Choroid plexus epithelial cell (primary cell): ENCODE measurements around the gene VPS13D.

ENCODE experiments used
- DNase-seq: peaks from one replicate; pipeline ENCODE4 v3.0.0-alpha.2; 2010; ENCODE audit warnings: low read depth
- H3K4me3 ChIP-seq: 2 replicates; pipeline ENCODE4 v1.5.1; 2011; ENCODE audit warnings: low read depth, mild to moderate bottlenecking, control low read depth, low read length, moderate library complexity
- CTCF ChIP-seq: conservative IDR thresholded peaks from 2 replicates; pipeline ENCODE4 v1.5.1; 2011; ENCODE audit warnings: low read depth, mild to moderate bottlenecking, control low read depth, inconsistent platforms, low read length, moderate library complexity

The VPS13D gene

GRCh38 chr1:12368646-12369045 lies 138.8 kb downstream of the VPS13D start:
- DNase-seq = peak; percentile 23
- H3K4me3 ChIP-seq = no peak overlapping the region
- TF ChIP-seq CTCF = no peak

- TF ChIP-seq CTCF = no peak
- DNase-seq = no peak
- no peak overlapping the region for H3K4me3 ChIP-seq
Measured at GRCh38 chr1:12369258-12369657, 139.4 kb downstream of the VPS13D start.

GRCh38 chr1:12370333-12370975 lies 140.6 kb downstream of the VPS13D start:
- TF ChIP-seq CTCF = no peak
- DNase-seq = no peak
- H3K4me3 ChIP-seq = no peak overlapping the region

- TF ChIP-seq CTCF = no peak
- DNase-seq = no peak
- no peak overlapping the region for H3K4me3 ChIP-seq
Measured at GRCh38 chr1:12371053-12371452, 141.2 kb downstream of the VPS13D start.

GRCh38 chr1:12372180-12372579 lies 142.3 kb downstream of the VPS13D start:
- no peak for DNase-seq
- H3K4me3 ChIP-seq = no peak overlapping the region
- no peak for TF ChIP-seq CTCF

GRCh38 chr1:12372761-12373160 lies 142.9 kb downstream of the VPS13D start:
- DNase-seq = no peak

More at GRCh38 chr1:12372761-12373160, 142.9 kb downstream of the VPS13D start:
- no peak overlapping the region for H3K4me3 ChIP-seq
- TF ChIP-seq CTCF = no peak
